Neural progenitor cell (in vitro differentiated cells): ENCODE data around the gene TSHZ2. TPM values are rescaled to one million over a fixed set of nuclear protein-coding genes. Genes with fewer than 3 reads are reported as not detected.

Experiments used
- DNase-seq: peaks from one replicate; pipeline ENCODE4 v3.0.0-alpha.2; 2016; ENCODE audit warnings: low spot score
- H2AFZ ChIP-seq: fragments of 200-600 bp; sonication (generic); replicated peaks from 2 replicates; pipeline ENCODE4 v1.6.1; 2016; ENCODE audit warnings: antibody characterized with exemption
- H3F3A ChIP-seq: fragments of 200-600 bp; sonication (generic); 2 replicates; pipeline ENCODE4 v1.6.1; 2016; ENCODE audit warnings: antibody characterized with exemption, low read depth
- H3K27ac ChIP-seq: fragments of 200-600 bp; sonication (generic); 2 replicates; pipeline ENCODE4 v1.5.1; 2016; ENCODE audit warnings: mild to moderate bottlenecking
- H3K27me3 ChIP-seq: fragments of 200-600 bp; sonication (generic); 2 replicates; pipeline ENCODE4 v1.6.1; 2016; ENCODE audit warnings: mild to moderate bottlenecking, moderate library complexity
- H3K36me3 ChIP-seq: fragments of 200-600 bp; sonication (generic); 2 replicates; pipeline ENCODE4 v1.5.1; 2016
- H3K4me1 ChIP-seq: fragments of 200-600 bp; sonication (generic); 2 replicates; pipeline ENCODE4 v1.6.1; 2016; ENCODE audit warnings: mixed run types
- H3K4me2 ChIP-seq: fragments of 200-600 bp; sonication (generic); 2 replicates; pipeline ENCODE4 v1.6.1; 2016
- H3K4me3 ChIP-seq: fragments of 200-600 bp; sonication (generic); 2 replicates; pipeline ENCODE4 v1.5.1; 2016
- H3K79me2 ChIP-seq: fragments of 200-600 bp; sonication (generic); 2 replicates; pipeline ENCODE4 v1.6.1; 2016; ENCODE audit warnings: low read depth
- H3K9ac ChIP-seq: fragments of 200-600 bp; sonication (generic); 2 replicates; pipeline ENCODE4 v1.6.1; 2016
- H3K9me3 ChIP-seq: fragments of 200-600 bp; sonication (generic); 2 replicates; pipeline ENCODE4 v1.5.1; 2016; ENCODE audit warnings: low read depth
- H4K20me1 ChIP-seq: fragments of 200-600 bp; sonication (generic); 2 replicates; pipeline ENCODE4 v1.6.1; 2016; ENCODE audit warnings: low read depth
- H3K27ac Mint-ChIP-seq: 3 replicates; pipeline ENCODE4 v1.8.0; 2021; ENCODE audit warnings: mixed read lengths
- H3K27me3 Mint-ChIP-seq: 2 replicates; pipeline ENCODE4 v1.8.0; 2022; ENCODE audit warnings: low read depth, mild to moderate bottlenecking, inconsistent platforms, moderate library complexity, mixed read lengths; ENCODE audit not compliant: insufficient read depth
- H3K36me3 Mint-ChIP-seq: 3 replicates; pipeline ENCODE4 v1.8.0; 2021; ENCODE audit warnings: mixed read lengths
- H3K4me1 Mint-ChIP-seq: 3 replicates; pipeline ENCODE4 v1.8.0; 2021; ENCODE audit warnings: mixed read lengths
- H3K4me3 Mint-ChIP-seq: 3 replicates; pipeline ENCODE4 v1.8.0; 2021; ENCODE audit warnings: mild to moderate bottlenecking, moderate library complexity, mixed read lengths
- H3K9me3 Mint-ChIP-seq: 3 replicates; pipeline ENCODE4 v1.8.0; 2020; ENCODE audit warnings: mixed read lengths
- CTCF ChIP-seq: fragments of 200-600 bp; sonication (generic); IDR thresholded peaks from 2 replicates; pipeline ENCODE4 v1.5.1; 2017; ENCODE audit warnings: antibody characterized with exemption, mild to moderate bottlenecking
- EZH2 ChIP-seq: fragments of 200-600 bp; sonication (generic); IDR thresholded peaks from 2 replicates; pipeline ENCODE4 v1.6.1; 2017; ENCODE audit warnings: antibody characterized with exemption, mild to moderate bottlenecking, moderate library complexity
- EZH2phosphoT487 ChIP-seq: fragments of 200-600 bp; sonication (generic); IDR thresholded peaks from 2 replicates; pipeline ENCODE4 v1.6.1; 2017; ENCODE audit warnings: antibody characterized with exemption
- total RNA-seq: library from RNA; depleted of rRNA; stranded (reverse); fragments of >200 nt; gene quantifications from 2 replicates; pipeline ENCODE4 v1.2.3, GENCODE V29; 2015; ENCODE audit warnings: low replicate concordance

TSHZ2 gene
- total RNA-seq, 1 donor from 2014 or later: 1.8 TPM

DNA sequence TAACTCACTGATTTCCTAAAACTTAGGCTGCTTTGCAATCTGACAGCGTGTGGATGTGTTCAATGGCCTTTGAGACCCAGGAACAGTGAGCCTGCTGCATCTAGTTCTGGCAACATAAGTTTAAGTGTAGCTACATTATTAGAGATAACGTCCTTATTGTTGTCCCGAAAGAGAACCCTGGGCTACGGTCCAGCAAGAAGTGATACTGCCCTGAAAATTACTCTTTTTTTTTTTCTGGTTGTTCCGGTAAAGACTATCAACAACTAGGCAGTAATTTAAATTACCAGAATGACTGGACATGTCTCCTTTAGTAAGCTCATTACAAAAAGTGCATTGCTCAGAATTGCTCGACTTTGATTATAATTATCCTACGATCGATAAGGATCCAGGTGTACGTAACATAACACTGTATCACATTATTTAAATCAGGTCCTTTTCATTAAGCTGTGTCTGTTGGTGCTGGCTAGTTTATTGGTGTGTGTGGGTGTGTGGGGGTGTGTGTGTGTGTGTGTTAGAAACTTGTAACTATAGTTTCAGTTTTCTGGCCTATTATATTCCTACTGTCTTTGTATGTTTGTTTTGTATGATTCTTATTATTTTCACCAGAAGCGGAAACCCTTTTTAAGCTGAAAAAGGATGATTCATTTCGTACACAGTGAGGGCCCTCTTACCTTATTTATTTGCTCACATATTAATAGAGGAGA, 3.0 kb downstream of the TSHZ2 start:
- no peaks in the 10 kb centered on the region for H3K9me3 Mint-ChIP-seq
- no peak overlapping the region for H3K9ac ChIP-seq
- TF ChIP-seq EZH2phosphoT487: no peak
- no peak for TF ChIP-seq EZH2
- TF ChIP-seq CTCF: no peak
- no peak overlapping the region for H2AFZ ChIP-seq
- peaks cover 8% of the 10 kb centered on the region for H3F3A ChIP-seq
- H3K4me2 ChIP-seq: peak overlapping the region; percentile 83
- no peaks in the 10 kb centered on the region for H3K36me3 Mint-ChIP-seq
- H3K4me3 Mint-ChIP-seq: no peak overlapping the region
- H4K20me1 ChIP-seq: no peaks in the 10 kb centered on the region
- H3K27me3 Mint-ChIP-seq: peaks cover 5% of the 10 kb centered on the region
- H3K4me1 Mint-ChIP-seq: peaks cover 19% of the 10 kb centered on the region
- H3K27ac ChIP-seq: no peak overlapping the region
- H3K27me3 ChIP-seq: peaks cover 33% of the 10 kb centered on the region
- H3K79me2 ChIP-seq: no peaks in the 10 kb centered on the region
- H3K36me3 ChIP-seq: no peaks in the 10 kb centered on the region
- H3K9me3 ChIP-seq: no peaks in the 10 kb centered on the region
- no peak for DNase-seq
- no peak overlapping the region for H3K27ac Mint-ChIP-seq
- H3K4me1 ChIP-seq: peaks cover 13% of the 10 kb centered on the region
- H3K4me3 ChIP-seq: no peak overlapping the region

- H4K20me1 ChIP-seq: no peaks in the 10 kb centered on the region
- peaks cover 19% of the 10 kb centered on the region for H3K4me1 Mint-ChIP-seq
- H3K27me3 ChIP-seq: peaks cover 40% of the 10 kb centered on the region
- no peaks in the 10 kb centered on the region for H3K36me3 Mint-ChIP-seq
- H3K9ac ChIP-seq: no peak overlapping the region
- peaks cover 13% of the 10 kb centered on the region for H3K4me1 ChIP-seq
- H3K9me3 ChIP-seq: no peaks in the 10 kb centered on the region
- H3K9me3 Mint-ChIP-seq: no peaks in the 10 kb centered on the region
- no peak overlapping the region for H3K27ac Mint-ChIP-seq
- H3K4me3 Mint-ChIP-seq: no peak overlapping the region
- no peak overlapping the region for H3K4me2 ChIP-seq
- no peak overlapping the region for H2AFZ ChIP-seq
- peaks cover 7% of the 10 kb centered on the region for H3F3A ChIP-seq
- TF ChIP-seq CTCF (no peak), EZH2 (no peak), EZH2phosphoT487 (no peak)
- H3K79me2 ChIP-seq: no peaks in the 10 kb centered on the region
- H3K36me3 ChIP-seq: no peaks in the 10 kb centered on the region
- no peak for DNase-seq
- no peak overlapping the region for H3K4me3 ChIP-seq
- H3K27me3 Mint-ChIP-seq: peaks cover 5% of the 10 kb centered on the region
- no peak overlapping the region for H3K27ac ChIP-seq
These were observed 3.8 kb downstream of the TSHZ2 start for GRCh38 chr20:52975803-52976531.

DNA sequence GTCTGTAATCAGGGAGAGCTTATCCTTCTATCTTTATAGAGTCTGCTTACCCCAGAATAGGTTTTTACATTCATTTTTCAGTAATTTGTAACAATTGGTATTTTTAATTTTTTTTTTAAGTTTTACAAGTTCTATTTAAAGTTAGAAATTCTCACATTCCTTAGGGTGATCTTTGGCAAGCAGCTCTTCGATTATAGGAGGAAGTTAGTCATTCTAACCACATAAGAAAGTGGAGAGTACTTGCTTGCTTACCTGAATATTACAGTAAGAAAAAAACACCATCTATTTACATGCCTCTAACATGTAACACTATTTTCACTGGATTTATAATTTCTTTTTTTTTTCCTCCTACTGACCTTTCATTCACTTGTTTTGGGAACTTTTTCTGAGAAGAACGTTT, 6.7 kb downstream of the TSHZ2 start:
- Histone ChIP-seq H3K9me3 (no peaks in the 10 kb centered on the region), H3K79me2 (no peaks in the 10 kb centered on the region), H3K4me1 (peaks cover 13% of the 10 kb centered on the region), H3K4me3 (no peak overlapping the region), H3K27me3 (peaks cover 28% of the 10 kb centered on the region), H3K4me2 (no peak overlapping the region), H2AFZ (no peak overlapping the region), H4K20me1 (no peaks in the 10 kb centered on the region), H3K9ac (no peak overlapping the region), H3F3A (no peaks in the 10 kb centered on the region), H3K27ac (no peak overlapping the region), H3K36me3 (no peaks in the 10 kb centered on the region)
- Mint-ChIP-seq H3K4me3 (no peak overlapping the region), H3K4me1 (peaks cover 13% of the 10 kb centered on the region), H3K27me3 (peaks cover 2% of the 10 kb centered on the region), H3K27ac (no peak overlapping the region), H3K36me3 (peaks cover under 1% of the 10 kb centered on the region), H3K9me3 (no peaks in the 10 kb centered on the region)
- no peak for DNase-seq
- TF ChIP-seq EZH2: no peak
- TF ChIP-seq CTCF: no peak
- no peak for TF ChIP-seq EZH2phosphoT487
